Loucy (cell line): ENCODE data around the gene ADAMTS7.
"Not testable (repeated sequence)": the region's sequence is repeated elsewhere in the genome, so short reads cannot be mapped to it uniquely, and the experiment has no call there.

Experiments
- H2AFZ ChIP-seq: fragments of 200-600 bp; sonication (generic); 2 replicates; pipeline ENCODE4 v1.6.0; 2016; ENCODE audit warnings: antibody characterized with exemption, mild to moderate bottlenecking, low read length, moderate library complexity
- H3F3A ChIP-seq: fragments of 200-600 bp; 2 replicates; pipeline ENCODE4 v1.6.0; 2016; ENCODE audit warnings: antibody characterized with exemption, low read depth, mild to moderate bottlenecking
- H3K27me3 ChIP-seq: fragments of 200-600 bp; sonication (generic); 2 replicates; pipeline ENCODE4 v1.6.1; 2014; ENCODE audit warnings: low read length, mild to moderate bottlenecking; ENCODE audit not compliant: insufficient read depth, poor library complexity, severe bottlenecking
- H3K36me3 ChIP-seq: fragments of 200-600 bp; sonication (generic); 2 replicates; pipeline ENCODE4 v1.6.1; 2016; ENCODE audit warnings: low read length; ENCODE audit not compliant: insufficient read depth
- H3K4me1 ChIP-seq: fragments of 200-600 bp; sonication (generic); 2 replicates; pipeline ENCODE4 v1.5.1; 2014; ENCODE audit warnings: low read length, mild to moderate bottlenecking; ENCODE audit not compliant: insufficient read depth, poor library complexity, severe bottlenecking
- H3K4me2 ChIP-seq: fragments of 200-600 bp; sonication (generic); 2 replicates; pipeline ENCODE4 v1.6.0; 2014; ENCODE audit warnings: antibody characterized with exemption, low read length, low read depth, mild to moderate bottlenecking; ENCODE audit not compliant: poor library complexity, severe bottlenecking
- H3K4me3 ChIP-seq: fragments of 200-600 bp; sonication (generic); 2 replicates; pipeline ENCODE4 v1.5.1; 2014; ENCODE audit warnings: low read length, mild to moderate bottlenecking, mixed read lengths; ENCODE audit not compliant: poor library complexity, severe bottlenecking
- H3K79me2 ChIP-seq: fragments of 200-600 bp; sonication (generic); 2 replicates; pipeline ENCODE4 v1.6.1; 2014; ENCODE audit warnings: low read length; ENCODE audit not compliant: insufficient read depth
- H3K9ac ChIP-seq: fragments of 200-600 bp; sonication (generic); 2 replicates; pipeline ENCODE4 v1.6.0; 2014; ENCODE audit warnings: mild to moderate bottlenecking, low read depth, low read length, moderate library complexity; ENCODE audit not compliant: poor library complexity, severe bottlenecking
- H3K9me2 ChIP-seq: fragments of 200-600 bp; sonication (generic); replicated peaks from 2 replicates; pipeline ENCODE4 v1.6.1; 2016; ENCODE audit warnings: low read depth, low read length, mixed read lengths
- H3K9me3 ChIP-seq: fragments of 200-600 bp; sonication (generic); 2 replicates; pipeline ENCODE4 v1.6.1; 2014; ENCODE audit warnings: mild to moderate bottlenecking, antibody characterized with exemption, low read length, low read depth; ENCODE audit not compliant: insufficient read depth
- H4K20me1 ChIP-seq: fragments of 200-600 bp; sonication (generic); 2 replicates; pipeline ENCODE4 v1.6.0; 2014; ENCODE audit warnings: antibody characterized with exemption, low read length, mild to moderate bottlenecking; ENCODE audit not compliant: insufficient read depth, poor library complexity, severe bottlenecking
- EZH2phosphoT487 ChIP-seq: fragments of 200-600 bp; IDR thresholded peaks from 2 replicates; pipeline ENCODE4 v1.6.1; 2018; ENCODE audit warnings: antibody characterized with exemption, mild to moderate bottlenecking, moderate library complexity, borderline replicate concordance
- TF ChIP-seq, protein P1 (sequence below): fragments of 200-600 bp; sonication (generic); conservative IDR thresholded peaks from 2 replicates; pipeline ENCODE4 v1.5.1; 2014; ENCODE audit warnings: mild to moderate bottlenecking, antibody characterized with exemption, low read length

Gene ADAMTS7

DNA sequence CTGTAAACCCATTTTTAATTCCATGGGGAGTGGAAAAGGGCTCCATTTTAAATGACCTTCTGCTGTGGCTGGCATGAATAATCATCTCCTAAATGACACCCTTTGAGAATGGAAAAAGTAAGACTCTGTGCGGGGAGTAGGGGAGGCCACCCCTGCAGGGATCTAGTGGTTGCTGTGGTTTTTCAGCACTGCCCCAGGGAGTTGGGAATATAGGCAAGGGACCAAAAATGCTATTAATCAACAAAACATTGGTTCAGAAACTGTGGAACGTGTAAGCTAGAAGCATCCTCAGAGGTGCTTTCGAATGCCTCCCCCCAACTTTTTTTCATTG lies 30.1 kb upstream of the ADAMTS7 start:
- Histone ChIP-seq H3F3A (no peaks in the 10 kb centered on the region), H3K79me2 (no peaks in the 10 kb centered on the region), H2AFZ (no peak overlapping the region), H3K9ac (no peak overlapping the region), H3K4me2 (no peak overlapping the region), H3K9me3 (no peaks in the 10 kb centered on the region), H3K36me3 (no peaks in the 10 kb centered on the region), H3K4me1 (no peaks in the 10 kb centered on the region), H4K20me1 (no peaks in the 10 kb centered on the region), H3K4me3 (no peak overlapping the region), H3K27me3 (no peaks in the 10 kb centered on the region), H3K9me2 (no peaks in the 10 kb centered on the region)
- TF ChIP-seq, protein P1, sequence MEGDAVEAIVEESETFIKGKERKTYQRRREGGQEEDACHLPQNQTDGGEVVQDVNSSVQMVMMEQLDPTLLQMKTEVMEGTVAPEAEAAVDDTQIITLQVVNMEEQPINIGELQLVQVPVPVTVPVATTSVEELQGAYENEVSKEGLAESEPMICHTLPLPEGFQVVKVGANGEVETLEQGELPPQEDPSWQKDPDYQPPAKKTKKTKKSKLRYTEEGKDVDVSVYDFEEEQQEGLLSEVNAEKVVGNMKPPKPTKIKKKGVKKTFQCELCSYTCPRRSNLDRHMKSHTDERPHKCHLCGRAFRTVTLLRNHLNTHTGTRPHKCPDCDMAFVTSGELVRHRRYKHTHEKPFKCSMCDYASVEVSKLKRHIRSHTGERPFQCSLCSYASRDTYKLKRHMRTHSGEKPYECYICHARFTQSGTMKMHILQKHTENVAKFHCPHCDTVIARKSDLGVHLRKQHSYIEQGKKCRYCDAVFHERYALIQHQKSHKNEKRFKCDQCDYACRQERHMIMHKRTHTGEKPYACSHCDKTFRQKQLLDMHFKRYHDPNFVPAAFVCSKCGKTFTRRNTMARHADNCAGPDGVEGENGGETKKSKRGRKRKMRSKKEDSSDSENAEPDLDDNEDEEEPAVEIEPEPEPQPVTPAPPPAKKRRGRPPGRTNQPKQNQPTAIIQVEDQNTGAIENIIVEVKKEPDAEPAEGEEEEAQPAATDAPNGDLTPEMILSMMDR: no peak
- TF ChIP-seq EZH2phosphoT487: no peak

DNA sequence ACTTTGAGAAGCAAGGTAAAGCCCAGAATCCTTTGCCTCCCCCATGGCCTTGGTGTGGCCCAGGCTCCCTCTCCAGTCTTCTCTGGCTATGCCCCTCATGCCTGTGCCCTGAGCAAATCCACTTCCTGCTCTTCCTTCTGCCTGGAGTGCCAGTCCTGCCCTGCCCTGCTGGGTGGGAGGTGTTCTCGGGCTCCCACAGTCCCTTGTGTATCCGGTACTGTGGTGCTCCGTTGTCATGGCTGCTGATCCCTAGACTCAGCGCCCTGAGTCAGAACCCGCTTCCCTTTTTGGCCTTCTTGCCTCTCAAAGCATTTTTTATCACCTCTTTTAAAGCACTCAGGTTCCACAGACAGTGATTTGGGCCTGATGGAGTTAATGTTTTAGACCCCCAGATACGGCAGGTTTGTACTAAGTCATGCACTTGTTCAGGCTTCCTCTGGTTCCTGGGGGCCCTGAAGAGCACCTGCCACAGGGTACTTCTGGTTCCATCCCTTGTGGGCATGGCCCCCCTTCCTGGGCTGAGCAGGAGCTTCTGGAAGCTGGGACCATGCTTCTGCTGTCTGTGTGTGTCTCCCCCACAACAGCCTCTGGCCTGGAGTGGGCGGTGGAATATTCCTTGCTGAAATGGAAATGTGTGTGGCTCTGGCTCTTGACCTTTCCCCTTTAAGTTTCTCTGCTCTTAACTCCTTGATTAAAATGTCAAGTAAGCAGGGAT lies 29.6 kb upstream of the ADAMTS7 start:
- Histone ChIP-seq H3K9me3 (no peaks in the 10 kb centered on the region), H3K9me2 (no peaks in the 10 kb centered on the region), H3K4me3 (no peak overlapping the region), H3K4me2 (no peak overlapping the region), H3K27me3 (no peaks in the 10 kb centered on the region), H2AFZ (no peak overlapping the region), H4K20me1 (no peaks in the 10 kb centered on the region), H3F3A (no peaks in the 10 kb centered on the region), H3K36me3 (no peaks in the 10 kb centered on the region), H3K79me2 (no peaks in the 10 kb centered on the region), H3K4me1 (no peaks in the 10 kb centered on the region), H3K9ac (no peak overlapping the region)
- no peak for TF ChIP-seq EZH2phosphoT487
- TF ChIP-seq, protein P1: no peak

DNA sequence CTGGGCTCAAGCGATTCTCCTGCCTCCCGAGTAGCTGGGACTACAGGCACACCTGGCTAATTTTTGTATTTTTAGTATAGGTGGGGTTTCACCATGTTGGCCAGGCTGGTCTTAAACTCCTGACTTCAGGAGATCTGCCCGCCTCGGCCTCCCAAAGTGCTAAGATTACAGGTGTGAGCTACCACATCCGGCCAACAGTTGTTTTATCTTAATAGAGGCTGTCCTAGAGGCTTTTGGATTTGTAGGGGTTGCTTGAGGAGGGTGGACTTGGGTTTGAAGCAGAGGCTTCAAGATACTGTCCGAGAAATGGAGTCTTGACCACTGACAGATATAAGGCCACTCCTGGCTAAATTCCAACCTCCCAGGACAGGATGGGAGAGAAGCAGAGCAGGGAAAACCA lies 27.9 kb upstream of the ADAMTS7 start:
- not testable (repeated sequence) for H3K9me2 ChIP-seq, H3K4me2 ChIP-seq, H2AFZ ChIP-seq, H3K9ac ChIP-seq, H3K79me2 ChIP-seq, H3K4me3 ChIP-seq, H4K20me1 ChIP-seq, H3K9me3 ChIP-seq, H3K4me1 ChIP-seq, H3K36me3 ChIP-seq, H3F3A ChIP-seq, H3K27me3 ChIP-seq

DNA sequence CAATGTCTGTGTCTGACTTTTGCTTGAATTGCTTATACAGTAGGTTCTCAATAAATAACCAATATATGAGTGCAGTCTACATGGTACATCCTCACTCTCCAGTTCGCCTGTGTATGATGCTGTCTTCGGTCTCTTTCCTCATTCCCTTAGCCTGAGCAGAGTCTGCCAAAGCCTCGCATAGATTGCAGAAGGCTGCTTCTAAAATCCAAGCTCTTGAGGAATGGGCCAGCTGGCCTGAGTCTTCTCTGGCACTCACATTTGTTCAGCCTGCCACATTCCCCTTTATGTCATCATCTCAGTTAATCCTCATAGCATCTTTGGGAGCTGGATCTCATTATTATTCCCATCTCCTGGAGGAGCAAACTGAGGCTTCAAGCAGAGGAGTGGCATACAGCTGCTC lies 27.2 kb upstream of the ADAMTS7 start:
- H3K9me3 ChIP-seq: no peaks in the 10 kb centered on the region
- no peaks in the 10 kb centered on the region for H3K79me2 ChIP-seq
- H3K27me3 ChIP-seq: no peaks in the 10 kb centered on the region
- no peak overlapping the region for H3K4me3 ChIP-seq
- no peak overlapping the region for H2AFZ ChIP-seq
- TF ChIP-seq, protein P1: no peak
- no peak for TF ChIP-seq EZH2phosphoT487
- H3F3A ChIP-seq: no peaks in the 10 kb centered on the region
- H3K9ac ChIP-seq: no peak overlapping the region
- H3K4me1 ChIP-seq: no peaks in the 10 kb centered on the region
- H3K9me2 ChIP-seq: no peaks in the 10 kb centered on the region
- no peaks in the 10 kb centered on the region for H4K20me1 ChIP-seq
- H3K4me2 ChIP-seq: no peak overlapping the region
- H3K36me3 ChIP-seq: no peaks in the 10 kb centered on the region
